ENCODE data around the gene PRAC2.
A peak's percentile ranks its signal among the peaks of the same experiment; 100 is the strongest.

PRAC2 gene

GRCh38 chr17:48727415-48728175 is 4.6 kb downstream of the PRAC2 start:
- TF ChIP-seq CTCF (conservative IDR thresholded peaks at IDR 0.05) = no peak
- peak overlapping the region; percentile 100 for H3K27ac ChIP-seq

- no peak for TF ChIP-seq CTCF (conservative IDR thresholded peaks at IDR 0.05)
- H3K27ac ChIP-seq = peak within 1 kb of the TSS; percentile 100
These were observed 5.5 kb downstream of the PRAC2 start, which contains the start of gene HOXB13 for GRCh38 chr17:48728232-48729231. HOXB13 (minus strand) TSS chr17:48728750; CDS start chr17:48728593, 157 bp downstream.

- peak overlapping the region; percentile 100 for H3K27ac ChIP-seq
- no peak for TF ChIP-seq CTCF (conservative IDR thresholded peaks at IDR 0.05)
These were observed 6.6 kb downstream of the PRAC2 start for GRCh38 chr17:48729335-48730239.

GRCh38 chr17:48730240-48730550 is 7.2 kb downstream of the PRAC2 start:
- peak overlapping the region; percentile 100 for H3K27ac ChIP-seq
- no peak for TF ChIP-seq CTCF (conservative IDR thresholded peaks at IDR 0.05)

GRCh38 chr17:48731355-48731754 is 8.4 kb downstream of the PRAC2 start:
- peak overlapping the region; percentile 100 for H3K27ac ChIP-seq
- no peak for TF ChIP-seq CTCF (conservative IDR thresholded peaks at IDR 0.05)

- H3K27ac ChIP-seq = peak overlapping the region; percentile 100
- TF ChIP-seq CTCF (conservative IDR thresholded peaks at IDR 0.05) = no peak
These were observed 10.0 kb downstream of the PRAC2 start for GRCh38 chr17:48732688-48733629.

Measured in VCaP (cell line).